ENCODE measurements around the gene ARHGAP20.
"Not testable (repeated sequence)": the region's sequence is repeated elsewhere in the genome, so short reads cannot be mapped to it uniquely, and the experiment has no call there.

The ARHGAP20 gene

GRCh38 chr11:110645253-110645652 lies 67.0 kb downstream of the ARHGAP20 start:
- no peak overlapping the region for H3K27ac ChIP-seq
- no peaks in the 10 kb centered on the region for H3K4me1 ChIP-seq (ENCODE audit: control insufficient read depth in 1 of 2, insufficient read depth in 1 of 2, low read depth in 1 of 2, low read length in 1 of 2)
- H3K4me3 ChIP-seq (ENCODE audit: low read depth in 1 of 2, low read length in 1 of 2): no peak overlapping the region
- TF ChIP-seq CTCF (IDR thresholded peaks at IDR 0.05): no peak
- no peaks in the 10 kb centered on the region for H3K27me3 ChIP-seq
- H3K9me3 ChIP-seq: no peaks in the 10 kb centered on the region
- no peaks in the 10 kb centered on the region for H3K36me3 ChIP-seq

- no peaks in the 10 kb centered on the region for H3K27me3 ChIP-seq
- no peaks in the 10 kb centered on the region for H3K4me1 ChIP-seq (ENCODE audit: control insufficient read depth in 1 of 2, insufficient read depth in 1 of 2, low read depth in 1 of 2, low read length in 1 of 2)
- no peak overlapping the region for H3K4me3 ChIP-seq (ENCODE audit: low read depth in 1 of 2, low read length in 1 of 2)
- no peak for TF ChIP-seq CTCF (IDR thresholded peaks at IDR 0.05)
- no peak overlapping the region for H3K27ac ChIP-seq
- no peaks in the 10 kb centered on the region for H3K9me3 ChIP-seq
- no peaks in the 10 kb centered on the region for H3K36me3 ChIP-seq
Measured at GRCh38 chr11:110634370-110634769, 77.9 kb downstream of the ARHGAP20 start.

- no peak overlapping the region for H3K4me3 ChIP-seq (ENCODE audit: low read depth in 1 of 2, low read length in 1 of 2)
- no peak for TF ChIP-seq CTCF (IDR thresholded peaks at IDR 0.05)
- H3K27ac ChIP-seq: no peak overlapping the region
- no peaks in the 10 kb centered on the region for H3K27me3 ChIP-seq
- no peaks in the 10 kb centered on the region for H3K36me3 ChIP-seq
- no peaks in the 10 kb centered on the region for H3K4me1 ChIP-seq (ENCODE audit: control insufficient read depth in 1 of 2, insufficient read depth in 1 of 2, low read depth in 1 of 2, low read length in 1 of 2)
- H3K9me3 ChIP-seq: no peaks in the 10 kb centered on the region
Measured at GRCh38 chr11:110631551-110631950, 80.7 kb downstream of the ARHGAP20 start.

- no peaks in the 10 kb centered on the region for H3K9me3 ChIP-seq
- no peak overlapping the region for H3K27ac ChIP-seq
- H3K27me3 ChIP-seq: no peaks in the 10 kb centered on the region
- no peak overlapping the region for H3K4me3 ChIP-seq (ENCODE audit: low read depth in 1 of 2, low read length in 1 of 2)
- no peaks in the 10 kb centered on the region for H3K36me3 ChIP-seq
- H3K4me1 ChIP-seq (ENCODE audit: control insufficient read depth in 1 of 2, insufficient read depth in 1 of 2, low read depth in 1 of 2, low read length in 1 of 2): no peaks in the 10 kb centered on the region
- TF ChIP-seq CTCF (IDR thresholded peaks at IDR 0.05): no peak
Measured at GRCh38 chr11:110629594-110629993, 82.6 kb downstream of the ARHGAP20 start.

GRCh38 chr11:110621826-110622225 lies 90.4 kb downstream of the ARHGAP20 start:
- TF ChIP-seq CTCF (IDR thresholded peaks at IDR 0.05): no peak
- Histone ChIP-seq H3K36me3 (no peaks in the 10 kb centered on the region), H3K4me3 (ENCODE audit: low read depth in 1 of 2, low read length in 1 of 2) (no peak overlapping the region), H3K27ac (no peak overlapping the region), H3K4me1 (ENCODE audit: control insufficient read depth in 1 of 2, insufficient read depth in 1 of 2, low read depth in 1 of 2, low read length in 1 of 2) (no peaks in the 10 kb centered on the region), H3K9me3 (no peaks in the 10 kb centered on the region), H3K27me3 (no peaks in the 10 kb centered on the region)

- H3K9me3 ChIP-seq; H3K4me3 ChIP-seq (ENCODE audit: low read depth in 1 of 2, low read length in 1 of 2); H3K36me3 ChIP-seq; H3K4me1 ChIP-seq (ENCODE audit: control insufficient read depth in 1 of 2, insufficient read depth in 1 of 2, low read depth in 1 of 2, low read length in 1 of 2); H3K27me3 ChIP-seq; H3K27ac ChIP-seq: not testable (repeated sequence)
Measured at GRCh38 chr11:110619366-110619765, 92.9 kb downstream of the ARHGAP20 start.

Data from neutrophil (primary cell).